GM12873 (cell line): ENCODE measurements around the gene TECPR1.

Experiments used
- TF ChIP-seq, protein P1 (sequence below): IDR thresholded peaks from 2 replicates; pipeline ENCODE4 v1.5.1; 2012; ENCODE audit warnings: low read depth, mild to moderate bottlenecking, moderate library complexity, low read length, control low read depth; ENCODE audit not compliant: insufficient read depth; ENCODE audit errors: missing control alignments

The TECPR1 gene

GRCh38 chr7:98186452-98187137 lies 65.4 kb downstream of the TECPR1 start:
- TF ChIP-seq, protein P1, sequence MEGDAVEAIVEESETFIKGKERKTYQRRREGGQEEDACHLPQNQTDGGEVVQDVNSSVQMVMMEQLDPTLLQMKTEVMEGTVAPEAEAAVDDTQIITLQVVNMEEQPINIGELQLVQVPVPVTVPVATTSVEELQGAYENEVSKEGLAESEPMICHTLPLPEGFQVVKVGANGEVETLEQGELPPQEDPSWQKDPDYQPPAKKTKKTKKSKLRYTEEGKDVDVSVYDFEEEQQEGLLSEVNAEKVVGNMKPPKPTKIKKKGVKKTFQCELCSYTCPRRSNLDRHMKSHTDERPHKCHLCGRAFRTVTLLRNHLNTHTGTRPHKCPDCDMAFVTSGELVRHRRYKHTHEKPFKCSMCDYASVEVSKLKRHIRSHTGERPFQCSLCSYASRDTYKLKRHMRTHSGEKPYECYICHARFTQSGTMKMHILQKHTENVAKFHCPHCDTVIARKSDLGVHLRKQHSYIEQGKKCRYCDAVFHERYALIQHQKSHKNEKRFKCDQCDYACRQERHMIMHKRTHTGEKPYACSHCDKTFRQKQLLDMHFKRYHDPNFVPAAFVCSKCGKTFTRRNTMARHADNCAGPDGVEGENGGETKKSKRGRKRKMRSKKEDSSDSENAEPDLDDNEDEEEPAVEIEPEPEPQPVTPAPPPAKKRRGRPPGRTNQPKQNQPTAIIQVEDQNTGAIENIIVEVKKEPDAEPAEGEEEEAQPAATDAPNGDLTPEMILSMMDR: no peak

DNA sequence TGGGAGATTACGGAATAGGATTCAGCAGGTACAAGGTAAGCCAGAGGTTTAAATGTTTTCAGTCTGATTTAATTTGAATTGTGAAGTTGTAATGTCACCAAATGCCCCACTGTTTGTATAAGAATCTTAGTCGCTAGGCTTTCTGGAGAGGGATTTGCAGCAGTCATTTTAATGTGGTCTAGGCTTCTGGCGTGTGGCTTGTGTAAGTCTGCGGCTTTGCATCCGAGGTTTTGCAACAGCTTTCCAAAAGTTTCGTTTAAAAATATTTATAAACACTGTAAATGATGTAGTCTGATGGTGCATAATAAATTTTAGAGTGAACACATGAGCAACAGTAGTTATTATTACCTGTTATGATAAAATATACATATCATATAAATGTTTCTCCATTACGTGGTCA lies 66.9 kb downstream of the TECPR1 start:
- TF ChIP-seq, protein P1: no peak

DNA sequence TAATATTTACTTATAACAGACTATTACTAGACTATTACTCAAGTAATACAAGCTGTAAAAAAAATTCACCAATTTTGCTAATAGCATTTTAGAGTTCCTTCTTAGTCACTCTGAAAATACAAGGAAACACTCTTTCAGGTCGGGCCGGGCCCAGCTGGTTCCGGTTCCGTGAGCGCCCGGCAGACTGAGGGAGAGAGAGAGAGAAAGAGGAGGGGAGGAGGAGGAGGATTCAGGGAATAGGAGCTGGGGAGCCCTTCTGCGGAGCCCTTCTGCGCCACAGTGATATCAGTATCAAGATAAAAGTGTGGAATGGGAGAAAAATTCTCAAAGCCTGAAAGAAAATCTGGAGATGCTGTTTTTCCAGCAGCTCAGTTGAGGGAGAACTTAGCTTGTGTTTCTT lies 71.3 kb downstream of the TECPR1 start:
- TF ChIP-seq, protein P1: no peak

- TF ChIP-seq, protein P1: no peak
Measured at GRCh38 chr7:98178762-98179490, 73.1 kb downstream of the TECPR1 start.

DNA sequence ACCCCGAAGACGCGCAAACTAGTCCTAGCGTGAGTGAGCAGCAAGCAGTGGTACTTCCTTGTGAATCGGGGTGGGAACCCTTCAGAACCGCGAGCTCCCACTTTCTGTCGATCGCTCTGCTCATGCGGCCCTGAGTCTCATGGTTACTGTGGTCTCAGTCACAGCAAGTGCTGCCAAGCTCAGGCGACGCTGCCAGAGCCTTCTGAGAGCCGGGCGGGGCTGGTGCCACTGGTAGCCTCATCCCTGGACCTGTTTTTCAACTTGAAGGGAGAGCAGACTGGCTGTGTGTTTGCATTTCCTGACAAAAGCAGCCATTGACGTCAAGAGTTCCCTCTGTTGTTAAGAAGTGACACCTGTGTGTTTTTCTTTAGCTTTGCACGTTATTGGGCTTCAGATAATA lies 73.7 kb downstream of the TECPR1 start:
- TF ChIP-seq, protein P1: no peak

DNA sequence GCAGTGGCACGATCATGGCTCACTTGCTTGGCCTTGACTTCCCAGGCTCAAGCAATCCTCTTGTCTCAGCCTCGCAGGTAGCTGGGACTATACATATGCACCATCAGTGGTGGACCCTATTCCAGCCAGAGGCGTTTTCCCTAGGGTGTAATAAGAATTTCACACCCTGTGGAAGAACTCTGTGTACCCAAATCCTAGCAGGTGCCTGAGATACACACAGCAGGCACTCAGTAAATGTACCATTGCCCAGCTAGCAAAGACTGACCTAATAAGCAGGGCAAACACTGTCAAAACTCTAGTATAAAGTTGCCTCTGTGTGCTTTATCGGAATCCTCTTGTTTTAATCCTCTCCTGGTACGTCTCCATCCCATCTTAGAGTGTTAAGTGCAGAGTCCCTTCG lies 74.5 kb downstream of the TECPR1 start:
- TF ChIP-seq, protein P1: no peak

DNA sequence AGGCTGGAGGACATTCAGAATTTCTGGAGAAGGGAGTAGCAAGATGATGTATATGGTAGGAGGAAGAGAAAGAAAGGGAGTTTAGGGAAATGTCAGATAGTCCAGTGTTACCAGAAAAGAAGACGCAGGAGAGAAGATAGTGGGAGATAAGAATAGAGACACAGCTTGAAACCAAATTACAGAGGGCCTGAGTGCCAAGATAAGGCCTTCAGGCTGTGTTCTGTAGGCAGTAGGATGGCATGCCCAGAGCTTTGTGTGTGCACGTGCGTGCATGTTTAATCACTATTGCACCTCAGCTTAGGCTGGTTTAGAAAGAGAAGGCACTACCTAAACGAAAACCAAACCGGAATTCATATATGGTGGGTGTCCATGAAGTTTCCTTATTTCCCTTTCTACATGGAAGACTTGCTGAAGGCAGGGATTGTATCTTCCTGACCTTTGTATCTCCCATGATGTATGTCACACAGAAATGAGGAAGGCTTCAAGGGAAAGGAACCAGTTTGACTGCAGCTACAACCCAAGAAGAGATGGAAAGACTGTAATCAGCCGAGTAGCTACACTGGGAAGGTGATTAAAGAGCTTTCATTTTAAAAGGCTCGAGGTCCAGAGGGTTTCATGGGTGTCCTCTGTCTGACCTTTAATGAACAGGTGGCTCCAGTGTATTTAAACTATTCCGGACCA lies 76.6 kb downstream of the TECPR1 start:
- TF ChIP-seq, protein P1: no peak
